Fibroblast of peridontal ligament (primary cell): ENCODE data around the gene MAGEB17.
A peak's percentile ranks its signal among the peaks of the same experiment; 100 is the strongest.
"Not testable (repeated sequence)": the region's sequence is repeated elsewhere in the genome, so short reads cannot be mapped to it uniquely, and the experiment has no call there.

ENCODE experiments used
- DNase-seq: peaks from one replicate; pipeline ENCODE4 v3.0.0-alpha.2; 2010; ENCODE audit errors: extremely low read depth

MAGEB17 gene

DNA sequence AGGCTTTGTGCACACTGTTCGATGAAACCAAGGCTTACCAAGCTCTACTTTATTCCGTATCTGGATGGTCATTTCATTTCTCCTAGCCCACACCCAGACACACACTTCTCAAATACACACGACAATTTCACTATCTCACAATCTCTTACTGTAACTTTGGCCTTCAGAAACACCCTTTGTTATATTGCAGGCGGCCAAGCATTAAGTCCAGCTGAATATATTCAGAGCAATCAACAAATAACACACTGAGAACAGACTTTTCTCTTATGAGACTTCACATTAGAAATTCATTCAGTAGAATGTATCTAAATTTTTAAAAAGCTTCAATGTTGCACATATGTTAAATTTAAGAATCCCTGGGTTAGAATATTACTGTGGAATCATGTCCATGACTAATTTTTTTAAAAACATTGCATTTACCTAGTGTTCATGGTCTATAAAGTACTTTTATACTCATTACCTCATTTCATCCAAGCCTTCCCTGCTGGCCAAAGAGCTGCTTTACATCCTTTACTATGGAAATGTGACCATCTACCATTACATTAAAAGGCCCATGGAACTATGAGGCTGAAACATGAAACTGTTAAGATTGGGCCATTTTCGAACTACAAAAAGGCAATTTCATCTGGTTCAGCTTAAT, 10.5 kb upstream of the MAGEB17 start:
- no peak for DNase-seq

DNA sequence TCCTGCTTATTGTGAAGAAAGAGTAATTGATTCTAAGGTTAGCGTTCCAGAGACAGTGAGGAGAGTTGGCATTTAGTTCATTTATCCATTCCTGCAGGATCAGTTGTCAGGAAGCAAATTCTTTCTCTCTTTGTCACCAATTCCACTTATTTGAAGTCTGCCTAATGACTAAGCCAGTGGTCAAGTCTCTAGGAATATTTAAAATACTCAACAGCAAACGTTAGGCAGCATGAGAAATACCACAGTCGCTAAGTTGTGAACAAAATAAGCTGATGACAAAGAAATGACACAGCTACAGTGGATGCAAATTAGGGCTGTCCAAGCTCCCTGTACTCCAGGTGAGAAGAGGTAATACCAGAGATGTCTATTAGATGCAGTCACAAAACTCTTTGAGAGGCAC, 6.6 kb upstream of the MAGEB17 start:
- peak; percentile 75 for DNase-seq

DNA sequence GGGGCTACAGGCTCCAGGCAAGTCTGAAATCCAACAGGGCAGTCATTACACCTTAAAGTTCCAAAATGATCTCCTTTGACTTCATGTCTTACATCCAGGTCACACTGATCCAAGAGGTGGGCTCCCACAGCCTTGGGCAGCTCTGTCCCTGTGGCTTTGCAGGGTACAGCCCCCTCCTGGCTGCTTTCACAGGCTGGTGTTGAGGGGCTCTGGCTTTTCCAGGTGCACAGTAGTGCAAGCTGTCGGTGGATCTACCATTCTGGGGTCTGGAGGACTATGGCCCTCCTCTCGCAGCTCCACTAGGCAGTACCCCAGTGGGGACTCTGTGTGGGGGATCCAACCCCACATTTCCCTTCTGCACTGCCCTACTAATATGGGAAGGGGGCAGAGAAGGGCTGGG, 6.1 kb upstream of the MAGEB17 start:
- not testable (repeated sequence) for DNase-seq

DNA sequence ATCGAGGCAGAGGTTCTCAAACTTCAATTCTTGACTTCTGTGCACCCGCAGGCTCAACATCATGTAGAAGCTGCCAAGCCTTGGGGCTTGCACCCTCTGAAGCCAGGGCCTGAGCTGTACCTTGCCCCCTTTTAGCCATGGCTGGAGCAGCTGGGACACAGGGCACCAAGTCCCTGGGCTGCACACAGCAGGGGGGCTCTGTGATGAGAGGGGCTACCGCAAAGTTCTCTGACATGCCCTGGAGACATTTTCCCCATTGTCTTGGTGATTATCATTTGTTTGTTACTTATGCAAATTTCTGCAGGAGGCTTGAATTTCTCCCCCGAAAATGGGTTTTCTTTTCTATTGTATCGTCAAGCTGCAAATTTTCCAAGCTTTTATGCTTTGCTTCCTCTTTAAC, 4.9 kb upstream of the MAGEB17 start:
- no peak for DNase-seq

DNA sequence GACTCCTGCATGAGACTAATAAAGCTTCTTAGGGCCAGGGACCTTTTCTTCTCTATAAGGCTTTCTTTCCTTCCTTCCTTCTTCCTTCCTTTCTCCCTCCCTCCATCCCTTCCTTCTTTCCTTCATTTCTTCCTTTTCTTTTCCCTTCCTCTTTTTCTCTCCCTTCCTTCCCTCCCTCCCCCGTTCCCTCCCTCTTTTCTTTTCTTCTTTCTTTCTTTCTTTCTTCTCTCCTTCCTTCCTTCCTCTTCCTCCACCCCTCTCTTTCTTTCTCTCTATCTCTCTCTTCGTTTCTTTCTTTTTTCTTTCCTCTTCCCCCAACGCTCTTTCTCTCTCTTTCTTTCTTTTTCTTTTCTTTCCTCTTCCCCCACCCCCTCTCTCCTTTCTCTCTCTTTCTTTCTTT, 2.5 kb upstream of the MAGEB17 start:
- no peak for DNase-seq

DNA sequence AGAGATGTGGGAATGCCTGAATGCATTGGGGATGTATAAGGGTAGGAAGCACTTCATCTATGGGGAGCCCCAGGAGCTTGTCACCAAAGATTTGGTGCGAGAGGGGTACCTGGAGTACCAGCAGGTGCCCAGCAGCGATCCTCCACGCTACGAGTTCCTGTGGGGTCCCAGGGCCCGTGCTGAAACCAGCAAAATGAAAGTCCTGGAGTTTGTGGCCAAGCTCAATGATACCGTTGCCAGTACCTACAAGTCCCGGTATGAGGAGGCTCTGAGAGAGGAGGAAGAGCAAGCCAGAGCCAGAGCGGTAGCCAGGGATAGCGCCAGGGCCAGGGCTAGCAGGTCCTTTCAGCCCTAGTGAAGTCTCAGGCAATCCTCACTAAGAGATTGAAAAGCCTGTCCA, 3.8 kb downstream of the MAGEB17 start:
- no peak for DNase-seq

DNA sequence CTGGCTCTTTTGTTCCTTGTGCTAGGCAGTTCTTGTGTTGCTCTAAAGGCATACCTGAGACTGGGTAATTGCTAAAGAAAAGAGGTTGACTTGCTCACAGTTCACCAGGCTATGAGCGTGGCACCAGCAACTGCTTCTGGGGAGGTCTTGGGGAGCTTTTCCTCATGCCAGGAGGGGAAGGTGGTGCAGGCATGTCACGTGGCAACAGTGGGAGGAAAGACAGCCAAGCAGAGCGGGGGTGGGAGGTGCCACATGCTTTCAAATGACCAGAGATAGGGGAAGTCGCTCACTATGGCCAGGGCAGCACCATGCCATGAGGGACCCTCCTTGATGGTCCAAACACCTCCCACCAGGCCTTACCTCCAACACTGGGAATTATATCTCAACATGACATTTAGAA, 4.7 kb downstream of the MAGEB17 start:
- no peak for DNase-seq

DNA sequence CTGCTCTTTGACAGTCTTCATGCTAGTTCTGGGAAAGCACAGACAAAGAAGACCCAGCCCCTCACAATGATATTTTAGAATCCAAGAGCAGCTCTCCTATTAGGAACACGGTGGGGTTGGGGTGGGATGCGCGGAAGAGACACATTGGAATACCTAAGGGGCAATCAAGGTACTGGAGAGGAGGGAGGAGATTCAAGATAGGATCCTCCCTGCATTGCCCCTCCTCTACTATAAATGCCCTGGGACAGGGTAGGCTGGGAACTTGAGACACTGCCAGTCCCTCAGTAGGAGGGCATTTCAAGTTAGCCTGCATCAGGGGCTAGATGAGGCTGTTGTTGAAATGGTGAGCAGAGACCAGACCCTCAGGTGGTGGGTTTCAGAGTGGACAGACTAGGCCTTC, 5.1 kb downstream of the MAGEB17 start:
- no peak for DNase-seq

DNA sequence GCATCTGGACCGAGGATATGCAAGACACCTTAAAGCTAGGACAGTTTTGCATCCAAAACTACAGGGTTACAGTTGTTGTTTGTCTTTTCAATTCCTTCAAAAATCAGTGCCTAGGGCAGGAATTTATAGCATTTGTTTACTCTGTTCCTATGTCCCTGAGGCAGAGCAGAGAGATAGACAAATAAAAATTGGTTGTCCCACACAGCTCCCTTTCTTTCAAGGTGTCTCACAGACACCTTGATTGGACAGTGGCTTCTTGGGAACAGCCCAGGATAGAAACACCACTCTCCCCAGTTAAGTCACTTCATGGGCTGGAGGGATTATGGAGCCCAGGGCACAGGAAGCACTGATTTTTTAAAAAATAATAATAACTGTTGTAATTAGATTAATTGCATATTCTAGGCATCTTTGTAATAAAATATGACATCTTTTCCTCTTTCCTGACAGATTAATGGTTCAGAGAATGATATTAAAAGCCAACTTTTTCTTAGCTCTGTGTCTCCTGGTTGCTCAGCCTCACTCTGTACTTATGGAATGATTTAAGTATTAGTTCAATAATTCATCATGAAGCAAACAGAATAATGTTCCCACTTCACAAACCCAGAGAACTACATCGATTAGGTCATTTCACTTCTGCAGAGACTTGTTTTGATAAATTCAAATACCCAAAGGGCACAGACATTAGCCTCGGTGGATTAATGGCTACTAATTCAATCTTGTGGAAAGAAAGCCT, 8.2 kb downstream of the MAGEB17 start:
- no peak for DNase-seq

DNA sequence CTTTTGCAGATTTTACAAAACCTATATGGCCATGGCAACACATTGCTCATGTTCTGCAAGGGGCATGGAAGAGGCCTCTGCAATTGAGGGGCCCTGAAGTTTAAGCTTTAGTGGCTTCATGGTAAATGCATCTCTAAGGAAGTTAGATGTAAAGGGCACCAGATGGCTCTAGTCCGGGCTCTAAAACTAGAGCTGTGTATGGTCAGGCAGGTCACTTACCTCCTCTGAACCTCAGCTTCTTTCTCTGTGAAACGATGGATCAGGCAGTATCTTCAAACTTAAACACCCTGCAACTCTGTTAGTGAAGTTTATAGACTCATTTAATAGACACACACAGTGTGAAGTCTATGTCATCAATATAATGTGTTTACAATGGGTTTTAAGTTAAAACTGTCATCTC, 10.0 kb downstream of the MAGEB17 start:
- DNase-seq, result no peak

DNA sequence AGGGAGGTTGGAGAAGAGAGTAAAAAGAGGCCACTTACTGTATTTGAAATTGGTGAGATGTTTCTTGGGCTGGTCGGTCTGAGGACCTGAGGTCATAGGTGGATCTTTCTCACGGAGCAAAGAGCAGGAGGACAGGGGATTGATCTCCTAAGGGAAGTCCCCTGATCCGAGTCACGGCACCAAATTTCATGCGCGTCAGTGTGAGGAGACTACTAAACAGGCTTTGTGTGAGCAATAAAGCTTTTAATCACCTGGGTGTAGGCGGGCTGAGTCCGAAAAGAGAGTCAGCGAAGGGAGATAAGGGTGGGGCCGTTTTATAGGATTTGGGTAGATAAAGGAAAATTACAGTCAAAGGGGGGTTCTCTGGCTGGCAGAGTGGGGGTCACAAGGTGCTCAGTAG, 16.6 kb downstream of the MAGEB17 start:
- not testable (repeated sequence) for DNase-seq

DNA sequence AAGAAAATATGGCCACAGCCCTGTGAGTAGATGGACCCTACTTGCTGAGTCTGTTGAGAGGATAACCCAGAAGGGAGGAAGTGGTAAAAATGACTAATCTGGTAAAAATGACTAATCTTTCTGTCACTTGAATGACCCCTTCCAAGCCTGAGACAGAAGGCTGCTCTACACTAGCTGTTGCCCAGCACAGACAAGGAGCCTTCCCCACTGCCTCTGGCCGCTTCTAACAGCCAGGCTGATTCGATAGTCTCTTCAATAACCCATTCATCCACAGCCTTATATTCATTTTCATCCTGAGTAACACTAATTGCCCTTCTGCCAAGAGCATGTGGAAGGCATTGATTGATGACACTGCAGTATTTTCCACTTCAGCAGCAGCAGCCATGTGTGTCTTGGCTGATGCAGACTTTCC, 18.4 kb downstream of the MAGEB17 start:
- DNase-seq, result peak; percentile 67

DNA sequence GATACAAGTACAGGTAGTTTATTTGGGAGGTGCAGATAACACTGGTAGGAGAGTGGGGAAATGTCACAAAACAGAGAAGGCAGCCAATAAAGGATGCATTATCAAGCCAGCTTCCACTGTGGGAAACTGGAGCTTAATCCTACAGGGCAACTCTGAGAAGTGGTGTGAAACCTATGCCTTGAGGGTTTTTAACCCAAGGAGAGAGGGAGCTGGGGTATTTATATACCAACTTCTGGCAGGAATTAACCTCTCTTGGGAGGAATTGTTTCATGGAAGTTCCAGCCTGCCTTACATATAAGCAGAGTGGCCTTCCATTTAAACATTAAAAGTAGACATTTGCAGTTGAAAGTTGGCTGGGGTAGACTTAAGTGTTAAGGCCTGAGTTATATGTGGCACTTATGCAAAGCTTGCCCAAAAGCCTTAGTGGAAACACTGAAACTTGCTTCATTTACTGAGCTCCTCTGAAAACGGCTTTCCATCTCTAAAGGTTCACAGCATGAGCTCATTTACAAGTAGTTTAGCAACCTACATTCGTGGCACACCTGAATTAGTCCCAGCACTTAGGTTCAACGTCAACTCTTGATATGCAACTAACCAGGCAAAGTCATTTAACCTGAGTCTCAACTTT, 19.2 kb downstream of the MAGEB17 start:
- DNase-seq, result no peak

DNA sequence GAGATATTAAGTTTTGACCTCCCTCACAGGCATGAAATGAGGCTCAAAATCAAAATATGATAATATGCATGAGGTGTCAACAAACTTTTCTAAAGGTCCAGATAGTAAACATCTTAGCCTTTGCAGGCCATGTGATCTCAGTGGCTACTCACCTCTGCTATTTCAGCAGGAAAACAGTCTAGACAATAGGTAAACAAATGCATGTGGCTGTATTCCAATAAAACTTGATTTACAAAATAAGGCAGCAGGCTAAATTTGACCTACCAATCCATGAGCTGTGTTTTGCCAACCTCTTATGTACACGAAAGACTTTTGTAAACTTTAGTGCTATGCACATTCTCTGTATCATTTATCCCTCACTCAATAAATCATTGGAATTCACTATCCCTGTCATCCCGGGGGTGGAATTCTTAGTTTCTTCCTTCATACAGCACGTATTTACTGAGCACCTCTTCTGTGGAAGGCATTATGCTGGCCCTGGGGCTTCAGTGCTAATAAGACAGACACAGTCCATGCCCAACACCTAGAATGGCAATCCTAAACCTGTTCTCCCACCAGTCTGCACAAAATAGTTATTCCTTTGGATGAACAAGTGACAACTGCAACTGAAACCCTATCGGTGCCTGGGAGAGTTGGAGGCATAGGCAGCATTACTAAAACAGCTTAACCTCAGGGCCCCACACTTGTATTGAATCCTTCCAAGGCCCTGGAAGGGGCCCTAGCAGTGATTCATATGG, 19.9 kb downstream of the MAGEB17 start:
- no peak for DNase-seq

DNA sequence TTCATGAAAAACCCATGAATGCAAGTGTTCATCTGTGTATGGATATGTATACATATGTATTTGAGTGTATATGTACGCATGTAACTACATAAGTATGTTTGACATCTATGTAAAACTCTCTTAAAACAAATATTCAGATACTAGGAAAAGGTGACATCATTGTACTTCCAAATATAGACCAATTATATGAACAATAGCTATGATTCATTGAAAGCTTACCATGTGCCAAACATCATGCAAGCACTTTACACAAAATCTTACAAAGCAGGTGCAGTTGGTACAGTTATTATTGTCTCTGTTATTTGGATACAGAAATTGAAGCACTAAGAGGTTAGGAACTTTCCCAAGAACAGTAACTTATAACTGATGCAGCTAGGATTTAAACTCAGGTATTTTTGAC, 21.4 kb downstream of the MAGEB17 start:
- DNase-seq, result peak; percentile 26

DNA sequence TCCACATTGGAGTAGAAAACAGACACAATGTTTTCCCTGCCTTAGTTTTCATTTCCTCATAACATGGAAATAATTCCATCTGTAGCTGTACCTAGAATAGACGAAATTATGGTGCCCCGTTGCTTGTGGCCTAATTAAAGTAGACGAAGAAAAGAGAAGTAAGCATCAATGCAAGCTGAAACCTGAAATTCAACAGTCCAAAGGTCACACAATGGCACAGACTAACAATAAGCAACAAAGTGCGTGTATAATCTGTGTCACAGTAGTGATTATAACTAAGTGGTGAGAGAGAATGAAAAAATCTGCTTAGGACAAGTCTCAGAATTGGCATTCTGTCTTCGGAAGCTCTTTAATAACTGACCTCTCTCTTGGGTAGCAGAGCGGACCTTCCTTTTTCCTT, 24.3 kb downstream of the MAGEB17 start:
- no peak for DNase-seq

DNA sequence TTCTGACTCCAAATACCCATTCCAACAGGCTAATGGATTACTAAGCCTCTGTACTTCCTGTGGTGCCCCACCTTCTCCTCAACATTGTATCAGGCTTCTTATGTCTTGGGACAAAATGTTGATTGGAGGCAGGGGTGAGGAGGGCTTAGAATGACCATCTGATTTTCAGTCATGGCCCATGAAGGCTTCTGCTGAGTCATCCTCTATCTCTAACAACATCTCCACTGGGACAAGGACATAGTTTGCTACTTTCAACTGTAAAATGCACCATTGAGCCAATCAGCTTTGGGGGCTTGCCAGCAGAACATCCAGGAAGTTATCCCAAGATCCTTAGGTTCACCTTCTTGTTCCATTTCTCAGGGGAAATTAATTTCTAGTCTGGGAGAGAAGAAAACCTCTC, 29.5 kb downstream of the MAGEB17 start:
- peak; percentile 7 for DNase-seq

DNA sequence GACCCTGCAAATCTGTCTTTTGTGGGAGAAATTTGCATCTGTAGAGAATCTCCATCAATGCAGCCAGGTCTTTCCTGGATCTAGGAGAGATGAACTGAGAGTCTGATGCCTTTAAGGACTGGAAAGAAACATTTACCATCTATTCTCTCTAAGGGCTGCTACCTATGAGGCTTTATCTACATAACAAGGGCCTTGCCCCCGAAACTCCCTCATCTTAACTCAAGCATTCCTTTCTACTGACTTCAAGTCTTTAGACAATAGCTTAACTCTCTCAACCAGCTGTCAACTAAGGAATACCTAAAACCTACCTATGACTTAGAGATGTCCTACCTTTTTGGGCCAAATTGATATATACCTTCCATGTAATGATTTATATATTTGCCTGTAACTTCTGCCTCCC, 32.1 kb downstream of the MAGEB17 start:
- DNase-seq, result no peak

DNA sequence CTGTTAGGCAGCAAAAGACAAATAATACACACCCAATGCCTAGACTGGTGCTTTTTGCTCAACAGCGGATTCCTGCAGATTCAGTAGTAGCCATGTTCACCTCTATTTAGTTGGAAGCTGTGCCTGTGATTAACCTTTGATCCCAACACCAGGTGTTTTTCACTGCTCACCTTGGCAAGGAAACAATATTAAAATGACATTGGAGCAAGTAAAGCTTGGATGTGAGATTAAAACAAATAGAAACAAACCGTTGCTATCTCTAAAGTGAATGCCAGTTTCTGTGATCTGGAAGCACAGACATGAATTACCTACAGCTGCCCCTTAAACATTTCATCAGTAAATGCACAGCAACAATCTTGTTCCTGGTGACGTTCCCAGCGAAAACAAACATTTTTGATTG, 35.7 kb downstream of the MAGEB17 start:
- no peak for DNase-seq

DNA sequence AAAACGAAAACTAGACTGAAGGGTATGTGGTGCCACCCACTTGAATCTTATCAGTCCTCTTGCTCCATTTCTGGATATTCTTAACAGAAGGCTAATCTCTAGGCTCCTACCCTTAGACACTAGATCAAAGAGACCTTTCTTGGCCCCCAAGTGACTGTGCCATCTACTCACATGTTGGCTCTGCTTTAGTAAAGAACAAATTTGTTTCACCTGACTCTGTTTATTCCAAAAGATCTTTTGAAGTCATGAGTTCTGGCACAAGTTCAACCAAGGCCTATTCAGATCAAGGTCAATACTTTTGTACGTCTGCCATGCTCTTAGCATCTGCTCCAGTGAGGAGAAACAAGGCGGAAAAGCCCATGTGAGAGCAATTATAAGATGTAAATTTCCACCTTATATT, 37.3 kb downstream of the MAGEB17 start:
- no peak for DNase-seq

DNA sequence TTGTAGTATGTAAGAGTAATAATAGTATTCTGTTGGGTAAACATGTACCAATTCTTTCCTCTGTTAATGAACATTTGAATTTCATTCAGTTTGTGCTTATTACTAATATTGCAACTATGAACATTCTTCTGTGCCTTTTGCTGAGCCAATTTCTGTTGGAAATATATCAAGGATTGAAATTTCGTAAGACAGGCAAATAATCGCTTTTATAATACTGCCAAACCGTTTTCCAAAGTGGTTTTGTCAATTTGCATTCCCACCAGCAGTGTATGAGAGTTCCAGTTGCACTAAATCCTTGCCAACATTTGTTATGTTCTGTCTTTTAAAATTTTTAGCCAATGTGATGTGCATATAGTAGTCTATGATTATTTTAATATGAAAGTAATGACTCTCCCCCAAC, 38.6 kb downstream of the MAGEB17 start:
- DNase-seq, result peak; percentile 40

DNA sequence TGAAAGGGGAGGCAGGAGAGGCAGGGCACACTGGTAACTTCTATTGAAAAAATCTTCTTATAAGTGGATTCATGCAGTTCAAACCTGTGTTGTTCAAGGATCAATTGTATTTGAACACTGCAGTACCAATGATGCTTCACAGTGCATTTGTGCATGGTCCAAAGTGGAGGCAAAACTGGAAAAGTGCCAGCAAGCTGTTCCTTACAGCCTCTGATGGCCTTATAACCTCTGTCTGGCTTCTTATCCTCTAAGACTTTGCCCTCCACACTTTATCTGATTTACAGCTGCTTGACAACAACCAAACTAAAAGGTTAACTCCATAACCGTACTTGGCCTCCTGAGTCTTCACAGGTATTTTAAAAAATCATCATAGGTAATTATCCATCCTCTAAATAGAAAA, 40.4 kb downstream of the MAGEB17 start:
- DNase-seq, result no peak

DNA sequence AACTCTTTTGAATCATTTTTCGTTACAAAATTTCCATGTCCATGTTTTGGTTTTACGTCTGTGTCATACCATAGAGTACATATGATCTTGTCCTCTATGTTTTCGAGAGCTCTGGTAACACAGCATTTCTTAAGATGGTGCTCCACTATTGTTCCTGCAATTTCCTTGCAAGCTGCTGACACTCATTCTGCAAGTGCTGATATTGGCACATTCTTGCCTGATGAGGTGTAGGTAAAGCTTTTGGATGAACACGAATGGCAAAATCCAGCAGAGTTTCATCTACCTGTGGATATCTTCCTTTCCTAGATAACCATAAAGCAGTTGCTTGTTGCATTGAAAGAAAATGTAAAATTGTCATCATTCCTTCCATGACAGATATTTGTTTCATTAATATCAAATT, 41.3 kb downstream of the MAGEB17 start:
- DNase-seq, result no peak
